Measurements from ENCODE around the gene STAP1.
A peak's percentile ranks its signal among the peaks of the same experiment; 100 is the strongest.

Gene STAP1

GRCh38 chr4:67539830-67540229 is 18.7 kb upstream of the STAP1 start:
- no peak overlapping the region for H3K27ac ChIP-seq
- no peaks in the 10 kb centered on the region for H3K27me3 ChIP-seq
- TF ChIP-seq CTCF (IDR thresholded peaks at IDR 0.05): no peak
- peaks cover 34% of the 10 kb centered on the region for H3K36me3 ChIP-seq
- no peaks in the 10 kb centered on the region for H3K9me3 ChIP-seq
- H3K4me3 ChIP-seq (ENCODE audit: low read depth in 1 of 2, low read length in 1 of 2): no peak overlapping the region
- H3K4me1 ChIP-seq (ENCODE audit: control insufficient read depth in 1 of 2, insufficient read depth in 1 of 2, low read depth in 1 of 2, low read length in 1 of 2): peaks cover 14 to 28% of the 10 kb centered on the region in 2 experiments

GRCh38 chr4:67542076-67542475 is 16.5 kb upstream of the STAP1 start:
- peaks cover 18 to 32% of the 10 kb centered on the region in 2 experiments for H3K4me1 ChIP-seq (ENCODE audit: control insufficient read depth in 1 of 2, insufficient read depth in 1 of 2, low read depth in 1 of 2, low read length in 1 of 2)
- no peak overlapping the region for H3K4me3 ChIP-seq (ENCODE audit: low read depth in 1 of 2, low read length in 1 of 2)
- H3K9me3 ChIP-seq: no peaks in the 10 kb centered on the region
- H3K36me3 ChIP-seq: peaks cover 34% of the 10 kb centered on the region
- no peaks in the 10 kb centered on the region for H3K27me3 ChIP-seq
- H3K27ac ChIP-seq: no peak overlapping the region
- TF ChIP-seq CTCF (IDR thresholded peaks at IDR 0.05): no peak

DNA sequence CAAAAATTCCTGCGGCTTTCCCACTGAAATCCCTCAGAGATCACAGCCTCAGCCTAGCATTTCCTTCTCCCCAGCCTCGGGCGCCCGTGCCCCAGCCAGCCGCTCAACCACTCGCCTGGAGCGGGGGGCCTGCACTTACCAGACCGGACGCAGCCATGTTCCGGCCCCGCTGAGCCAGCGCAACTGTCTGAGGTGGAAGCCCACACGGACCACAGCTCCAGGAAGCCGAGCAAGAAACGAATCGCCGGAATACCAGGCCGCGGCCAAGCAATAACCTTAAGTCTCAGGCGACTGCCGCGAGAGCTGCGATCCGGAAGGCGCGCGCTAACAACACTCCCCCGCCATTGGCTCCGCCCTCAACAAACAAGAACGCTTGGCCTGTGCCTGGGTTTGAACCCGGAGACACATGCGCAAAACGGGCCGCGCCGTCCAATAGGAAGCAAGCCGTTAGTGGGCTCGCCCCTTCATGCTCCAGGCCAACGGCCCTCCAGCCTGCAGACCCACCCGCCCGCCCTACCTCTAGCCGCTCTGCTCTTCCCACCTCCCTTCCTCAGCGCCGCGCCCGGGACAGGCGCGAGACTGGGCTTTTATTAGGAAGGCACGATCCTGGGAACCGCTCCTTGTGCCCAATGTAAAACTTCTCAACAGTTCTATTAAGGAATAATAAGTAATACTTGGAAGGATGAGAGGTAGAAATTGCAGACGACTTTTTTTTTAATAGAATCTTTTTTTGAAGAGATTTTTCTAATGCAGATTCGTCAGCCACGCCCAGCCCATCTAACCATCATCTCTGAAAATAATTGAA is 13.1 kb upstream of the STAP1 start, which contains the start of gene CENPC:
Gene CENPC (minus strand): TSS at position 305 of the 805 bp plus-strand sequence. CDS start 148 bp downstream, at position 157.
- no peak for TF ChIP-seq CTCF (IDR thresholded peaks at IDR 0.05)
- Histone ChIP-seq H3K9me3 (no peaks in the 10 kb centered on the region), H3K27ac (peak within 1 kb of the TSS; percentile 89), H3K4me3 (ENCODE audit: low read depth in 1 of 2, low read length in 1 of 2) (peak within 1 kb of the TSS; percentile 76 to 80), H3K36me3 (peaks cover 4% of the 10 kb centered on the region), H3K4me1 (ENCODE audit: control insufficient read depth in 1 of 2, insufficient read depth in 1 of 2, low read depth in 1 of 2, low read length in 1 of 2) (peaks cover 18 to 32% of the 10 kb centered on the region in 2 experiments), H3K27me3 (no peaks in the 10 kb centered on the region)

DNA sequence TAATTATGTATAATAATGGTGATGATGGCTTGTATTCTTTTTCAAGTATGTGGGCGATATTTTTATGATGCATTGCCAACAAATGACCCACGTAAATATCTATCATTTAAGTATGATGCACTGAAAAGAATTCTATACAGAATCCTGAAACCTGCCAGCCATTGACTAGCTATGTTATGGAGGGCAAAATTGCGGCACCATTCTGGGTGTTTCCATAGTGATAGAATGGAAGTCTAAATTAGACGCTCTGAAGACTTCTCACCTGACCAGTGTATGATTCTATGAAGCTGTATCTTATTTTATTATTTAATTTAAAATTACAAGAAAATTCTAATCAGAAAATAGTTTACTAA is 12.5 kb upstream of the STAP1 start:
- Histone ChIP-seq H3K9me3 (no peaks in the 10 kb centered on the region), H3K27me3 (no peaks in the 10 kb centered on the region), H3K36me3 (no peaks in the 10 kb centered on the region), H3K27ac (peak overlapping the region; percentile 89), H3K4me1 (ENCODE audit: control insufficient read depth in 1 of 2, insufficient read depth in 1 of 2, low read depth in 1 of 2, low read length in 1 of 2) (peaks cover 18 to 32% of the 10 kb centered on the region in 2 experiments), H3K4me3 (ENCODE audit: low read depth in 1 of 2, low read length in 1 of 2) (peak overlapping the region; percentile 76 to 80)
- no peak for TF ChIP-seq CTCF (IDR thresholded peaks at IDR 0.05)

GRCh38 chr4:67546971-67547370 is 11.6 kb upstream of the STAP1 start:
- no peak overlapping the region for H3K4me3 ChIP-seq (ENCODE audit: low read depth in 1 of 2, low read length in 1 of 2)

More at GRCh38 chr4:67546971-67547370, 11.6 kb upstream of the STAP1 start:
- Histone ChIP-seq H3K27ac (no peak overlapping the region), H3K27me3 (no peaks in the 10 kb centered on the region), H3K9me3 (no peaks in the 10 kb centered on the region), H3K36me3 (no peaks in the 10 kb centered on the region), H3K4me1 (ENCODE audit: control insufficient read depth in 1 of 2, insufficient read depth in 1 of 2, low read depth in 1 of 2, low read length in 1 of 2) (peaks cover 18 to 30% of the 10 kb centered on the region in 2 experiments)
- no peak for TF ChIP-seq CTCF (IDR thresholded peaks at IDR 0.05)

Data from neutrophil (primary cell).